ENCODE measurements around the gene C22orf39.

The C22orf39 gene

GRCh38 chr22:19429950-19430889 lies 17.3 kb downstream of the C22orf39 start:
- H2AFZ ChIP-seq (ENCODE audit: low read depth): no peak overlapping the region
- peaks cover 70% of the 10 kb centered on the region for H3K79me2 ChIP-seq (ENCODE audit: insufficient read depth, low read depth)
- peak overlapping the region; percentile 72 for H3K4me2 ChIP-seq
- no peak overlapping the region for H3K4me3 ChIP-seq (IDR thresholded peaks at IDR 0.05; ENCODE audit: insufficient read depth, low read depth, low read length)
- peaks cover 26% of the 10 kb centered on the region; the same call in 1 of the 2 replicates for H4K20me1 ChIP-seq (ENCODE audit: insufficient read depth)
- peak overlapping the region; percentile 98 for H3K27ac ChIP-seq
- H3K36me3 ChIP-seq (ENCODE audit: insufficient read depth): no peaks in the 10 kb centered on the region; the same call in 1 of the 2 replicates
- H3K4me1 ChIP-seq (ENCODE audit: low read depth, poor library complexity, severe bottlenecking): peaks cover 55% of the 10 kb centered on the region
- no peak for TF ChIP-seq CTCF (conservative IDR thresholded peaks at IDR 0.05; ENCODE audit: low read depth, low read length)
- H3K9ac ChIP-seq: peak overlapping the region; percentile 94
- no peaks in the 10 kb centered on the region for H3K27me3 ChIP-seq (ENCODE audit: insufficient read depth, low read depth)

GRCh38 chr22:19424186-19424500 lies 23.4 kb downstream of the C22orf39 start:
- Histone ChIP-seq H3K36me3 (ENCODE audit: insufficient read depth) (no peaks in the 10 kb centered on the region; the same call in 1 of the 2 replicates), H3K4me2 (peak overlapping the region; percentile 95; the same call in 1 of the 2 replicates), H2AFZ (ENCODE audit: low read depth) (no peak overlapping the region), H3K4me1 (ENCODE audit: low read depth, poor library complexity, severe bottlenecking) (peaks cover 100% of the 10 kb centered on the region), H3K27me3 (ENCODE audit: insufficient read depth, low read depth) (no peaks in the 10 kb centered on the region), H4K20me1 (ENCODE audit: insufficient read depth) (peaks cover 26% of the 10 kb centered on the region), H3K79me2 (ENCODE audit: insufficient read depth, low read depth) (peaks cover 99% of the 10 kb centered on the region), H3K9ac (no peak overlapping the region), H3K4me3 (IDR thresholded peaks at IDR 0.05; ENCODE audit: insufficient read depth, low read depth, low read length) (no peak overlapping the region), H3K27ac (peak overlapping the region; percentile 96; the same call in 1 of the 2 replicates)
- TF ChIP-seq CTCF (conservative IDR thresholded peaks at IDR 0.05; ENCODE audit: low read depth, low read length): no peak

GRCh38 chr22:19422440-19423301 lies 24.8 kb downstream of the C22orf39 start:
- H3K4me3 ChIP-seq (IDR thresholded peaks at IDR 0.05; ENCODE audit: insufficient read depth, low read depth, low read length): no peak overlapping the region
- peaks cover 98% of the 10 kb centered on the region for H3K79me2 ChIP-seq (ENCODE audit: insufficient read depth, low read depth)
- peak overlapping the region; percentile 95; the same call in 1 of the 2 replicates for H3K4me2 ChIP-seq
- no peak overlapping the region for H2AFZ ChIP-seq (ENCODE audit: low read depth)
- peak overlapping the region; percentile 96 for H3K27ac ChIP-seq
- peaks cover 17% of the 10 kb centered on the region for H4K20me1 ChIP-seq (ENCODE audit: insufficient read depth)
- no peak overlapping the region; the same call in 1 of the 2 replicates for H3K9ac ChIP-seq
- no peaks in the 10 kb centered on the region for H3K27me3 ChIP-seq (ENCODE audit: insufficient read depth, low read depth)
- TF ChIP-seq CTCF (conservative IDR thresholded peaks at IDR 0.05; ENCODE audit: low read depth, low read length): no peak
- no peaks in the 10 kb centered on the region; the same call in 1 of the 2 replicates for H3K36me3 ChIP-seq (ENCODE audit: insufficient read depth)
- H3K4me1 ChIP-seq (ENCODE audit: low read depth, poor library complexity, severe bottlenecking): peaks cover 100% of the 10 kb centered on the region

- Histone ChIP-seq H3K36me3 (ENCODE audit: insufficient read depth) (no peaks in the 10 kb centered on the region), H3K4me2 (peak overlapping the region; percentile 95), H3K79me2 (ENCODE audit: insufficient read depth, low read depth) (peaks cover 98% of the 10 kb centered on the region), H3K27me3 (ENCODE audit: insufficient read depth, low read depth) (no peaks in the 10 kb centered on the region), H3K4me3 (IDR thresholded peaks at IDR 0.05; ENCODE audit: insufficient read depth, low read depth, low read length) (no peak overlapping the region), H3K9ac (peak overlapping the region; percentile 23; the same call in 1 of the 2 replicates), H3K27ac (peak overlapping the region; percentile 96), H2AFZ (ENCODE audit: low read depth) (no peak overlapping the region), H4K20me1 (ENCODE audit: insufficient read depth) (peaks cover 8% of the 10 kb centered on the region), H3K4me1 (ENCODE audit: low read depth, poor library complexity, severe bottlenecking) (peaks cover 100% of the 10 kb centered on the region)
- no peak for TF ChIP-seq CTCF (conservative IDR thresholded peaks at IDR 0.05; ENCODE audit: low read depth, low read length)
These were observed 27.2 kb downstream of the C22orf39 start for GRCh38 chr22:19420321-19420720.
